GM12864 (cell line): ENCODE data around the gene RALGPS2.

ENCODE experiments used
- DNase-seq: peaks from one replicate; pipeline ENCODE4 v3.0.0-alpha.2; 2011; ENCODE audit warnings: low read depth
- H3K4me3 ChIP-seq: 2 replicates; pipeline ENCODE4 v1.5.1; 2011; ENCODE audit warnings: mild to moderate bottlenecking, low read depth, low read length, control low read depth
- CTCF ChIP-seq: IDR thresholded peaks from 2 replicates; pipeline ENCODE4 v1.5.1; 2011; ENCODE audit warnings: low read depth, mild to moderate bottlenecking, moderate library complexity, low read length, control low read depth, inconsistent platforms; ENCODE audit errors: missing control alignments

The RALGPS2 gene

GRCh38 chr1:178923512-178923911 is 198.5 kb downstream of the RALGPS2 start:
- DNase-seq = no peak
- H3K4me3 ChIP-seq = no peak overlapping the region
- no peak for TF ChIP-seq CTCF

- no peak for TF ChIP-seq CTCF
- no peak for DNase-seq
- no peak overlapping the region for H3K4me3 ChIP-seq
Observed at GRCh38 chr1:178926046-178926445, 201.0 kb downstream of the RALGPS2 start.

GRCh38 chr1:178927003-178927402 is 202.0 kb downstream of the RALGPS2 start:
- no peak for TF ChIP-seq CTCF
- no peak overlapping the region for H3K4me3 ChIP-seq
- no peak for DNase-seq

GRCh38 chr1:178928041-178928440 is 203.0 kb downstream of the RALGPS2 start:
- no peak for DNase-seq
- H3K4me3 ChIP-seq = no peak overlapping the region
- TF ChIP-seq CTCF = no peak

- no peak for DNase-seq
- no peak for TF ChIP-seq CTCF
- H3K4me3 ChIP-seq = no peak overlapping the region
Observed at GRCh38 chr1:178928976-178929375, 203.9 kb downstream of the RALGPS2 start.

GRCh38 chr1:178931858-178932551 is 207.0 kb downstream of the RALGPS2 start:
- no peak for DNase-seq
- no peak for TF ChIP-seq CTCF
- H3K4me3 ChIP-seq = no peak overlapping the region

- DNase-seq = no peak
- no peak for TF ChIP-seq CTCF
- no peak overlapping the region for H3K4me3 ChIP-seq
Observed at GRCh38 chr1:178932552-178932906, 207.5 kb downstream of the RALGPS2 start.
